K562 (cell line): ENCODE results near the gene SH3BGRL3. TPM values are rescaled to one million over a fixed set of nuclear protein-coding genes. Genes with fewer than 3 reads are reported as not detected.

Source experiments
- AFF1 ChIP-seq, 2 experiments: fragments of 450-650 bp; IDR thresholded peaks; 2 replicates each; pipeline ENCODE4 v1.6.1; 2018; ENCODE audit warnings: mild to moderate bottlenecking in 2 of 2, low read depth in 1 of 2; ENCODE audit not compliant: partially characterized antibody in 2 of 2
- CREB3L1 ChIP-seq: fragments of 450-650 bp; IDR thresholded peaks from 2 replicates; pipeline ENCODE4 v1.6.1; 2014; ENCODE audit warnings: low read depth, mild to moderate bottlenecking, moderate library complexity, borderline replicate concordance
- FOXK2 ChIP-seq, 2 experiments: fragments of 450-650 bp; IDR thresholded peaks in 1 of 2; conservative IDR thresholded peaks in 1 of 2; 2 replicates each; pipeline ENCODE4 v1.6.1; 2016; ENCODE audit warnings: low read depth in 2 of 2, mild to moderate bottlenecking in 1 of 2
- GTF2F1 ChIP-seq: IDR thresholded peaks from 2 replicates; pipeline ENCODE4 v1.6.1; 2011; ENCODE audit warnings: low read depth, low read length, improper control_type of control experiment
- HNRNPUL1 ChIP-seq: fragments of 200-400 bp; formaldehyde crosslinking; IDR thresholded peaks from 2 replicates; pipeline ENCODE4 v1.6.1; 2017; ENCODE audit warnings: low read length
- KAT8 ChIP-seq: fragments of 450-650 bp; IDR thresholded peaks from 2 replicates; pipeline ENCODE4 v1.6.1; 2016; ENCODE audit warnings: low read depth, mild to moderate bottlenecking
- KHSRP ChIP-seq: fragments of 450-650 bp; IDR thresholded peaks from 2 replicates; pipeline ENCODE4 v1.6.1; 2017
- MCM5 ChIP-seq: fragments of 450-650 bp; IDR thresholded peaks from 2 replicates; pipeline ENCODE4 v1.6.1; 2016; ENCODE audit warnings: low read depth
- NFIC ChIP-seq: fragments of 450-650 bp; IDR thresholded peaks from 2 replicates; pipeline ENCODE4 v1.6.1; 2017; ENCODE audit warnings: mild to moderate bottlenecking, inconsistent platforms
- SLC30A9 ChIP-seq: fragments of 250-450 bp; sonication (Bioruptor Pico); IDR thresholded peaks from 2 replicates; pipeline ENCODE4 v1.8.0; 2022; ENCODE audit warnings: mild to moderate bottlenecking, moderate library complexity
- STAG1 ChIP-seq: sonication (generic); formaldehyde crosslinking; IDR thresholded peaks from 2 replicates; pipeline ENCODE4 v1.5.0; 2020; ENCODE audit warnings: missing genetic modification reagents, borderline replicate concordance
- ZBTB17 ChIP-seq: fragments of 450-650 bp; formaldehyde crosslinking; IDR thresholded peaks from 2 replicates; pipeline ENCODE4 v1.4.0; 2020; ENCODE audit warnings: mild to moderate bottlenecking
- ZNF12 ChIP-seq: sonication (generic); formaldehyde crosslinking; IDR thresholded peaks from 2 replicates; pipeline ENCODE4 v1.4.0; 2020; ENCODE audit warnings: mild to moderate bottlenecking, missing genetic modification reagents
- ZNF354B ChIP-seq: fragments of 250-450 bp; sonication (Bioruptor Pico); IDR thresholded peaks from 2 replicates; pipeline ENCODE4 v1.4.0; 2020
- ZNF518B ChIP-seq: fragments of 250-450 bp; sonication (Bioruptor Pico); IDR thresholded peaks from 2 replicates; pipeline ENCODE4 v1.5.0; 2021; ENCODE audit warnings: mild to moderate bottlenecking, moderate library complexity
- ZNF639 ChIP-seq, 2 experiments: fragments of 200-800 bp in 1 of 2; sonication (Bioruptor generic) in 1 of 2; sonication (generic) in 1 of 2; formaldehyde crosslinking in 1 of 2; IDR thresholded peaks in 1 of 2; conservative IDR thresholded peaks in 1 of 2; 2 replicates each; pipeline versions ENCODE4 v1.5.0 to v1.6.1; 2016 to 2020; ENCODE audit warnings: missing compliant biosample characterization in 1 of 2, missing genetic modification characterization in 1 of 2, missing genetic modification reagents in 1 of 2
- ZNF76 ChIP-seq: fragments of 250-450 bp; sonication (Bioruptor Pico); IDR thresholded peaks from 2 replicates; pipeline ENCODE4 v1.4.0; 2020; ENCODE audit warnings: mild to moderate bottlenecking, moderate library complexity, borderline replicate concordance
- polyA plus RNA-seq, 8 experiments: library from polyadenylated mRNA; depleted of rRNA in 4 of 8; stranded (reverse) in 5 of 8; unstranded in 3 of 8; fragments of >200 nt; fragmentation: Nextera tagmentation in 2 of 8; fragmentation: Illumina TruSeq in 1 of 8; extraction: Ambion mirVana in 2 of 8; extraction: Trizol in 1 of 8; gene quantifications; 2 replicates each; pipeline versions ENCODE4 v1.2.1 to v1.2.3, GENCODE V29; 2011 to 2014; ENCODE audit warnings: inconsistent platforms in 1 of 8, missing spikeins in 1 of 8
- total RNA-seq, 7 experiments: library from RNA; depleted of rRNA in 6 of 7; stranded (reverse); fragments of >200 nt in 6 of 7; fragmentation: Illumina TruSeq in 2 of 7; extraction: Trizol in 2 of 7; gene quantifications; 2 replicates each; pipeline versions ENCODE4 v1.2.1 to v1.2.3, GENCODE V29; 2011 to 2021; ENCODE audit warnings: low replicate concordance in 1 of 7

The SH3BGRL3 gene
- total and polyA plus RNA-seq, 9 of the 15 experiments (the other 6 are each of a cell fraction or from before 2014, with no cell fraction given) = 30.3 to 140 (median 54.2) TPM

- TF ChIP-seq ZNF518B (CRISPR knock-in tag) = no peak
- no peak for TF ChIP-seq ZNF76
- no peak for TF ChIP-seq KHSRP
- TF ChIP-seq ZNF12 (CRISPR knock-in tag) = no peak
- TF ChIP-seq STAG1 (CRISPR knock-in tag) = peak; percentile 74; the same call in 1 of the 2 replicates
- TF ChIP-seq NFIC = no peak
- TF ChIP-seq ZNF639 (CRISPR knock-in tag; conservative IDR thresholded peaks at IDR 0.05 in 1 of 2, IDR thresholded peaks at IDR 0.05 in 1 of 2) = no peak
- no peak for TF ChIP-seq FOXK2 (conservative IDR thresholded peaks at IDR 0.05 in 1 of 2, IDR thresholded peaks at IDR 0.05 in 1 of 2; ENCODE audit: low read depth in 2 of 2)
- no peak for TF ChIP-seq SLC30A9 (CRISPR knock-in tag)
- no peak for TF ChIP-seq ZNF354B (CRISPR knock-in tag)
- no peak for TF ChIP-seq GTF2F1
- TF ChIP-seq MCM5 = no peak
- TF ChIP-seq ZBTB17 (CRISPR knock-in tag) = 0 out of 2 replicates have a peak, but pooled peaks have one; percentile 28
- TF ChIP-seq KAT8 = no peak
- peak in 1 of 2 experiments; percentile 56 for TF ChIP-seq AFF1 (IDR thresholded peaks at IDR 0.05; ENCODE audit: low read depth in 1 of 2, partially characterized antibody in 2 of 2)
- no peak for TF ChIP-seq CREB3L1
- no peak for TF ChIP-seq HNRNPUL1
These were observed 41.6 kb downstream of the SH3BGRL3 start (continued) for GRCh38 chr1:26321315-26322041.
